ENCODE results near the gene KCNA3. TPM values are rescaled to one million over a fixed set of nuclear protein-coding genes. Genes with fewer than 3 reads are reported as not detected.
A peak's percentile ranks its signal among the peaks of the same experiment; 100 is the strongest.

The KCNA3 gene
- total and polyA plus RNA-seq, 2 of the 4 experiments (the other 2 are of a cell fraction) = under 0.01 to 0.09 TPM

- H3K4me1 ChIP-seq (ENCODE audit: control insufficient read depth, insufficient read depth, low read length) = 0 out of 2 replicates have a peak, but pooled peaks cover 2% of the 10 kb centered on the region
- no peak overlapping the region for H2AK9ac ChIP-seq (replicated peaks; ENCODE audit: low read depth, low read length, poor library complexity)
- no peak overlapping the region for H3K56ac ChIP-seq (ENCODE audit: extremely low read depth, insufficient read depth, low read length)
- no peak overlapping the region for H3K14ac ChIP-seq (replicated peaks; ENCODE audit: low read depth, low read length)
- no peaks in the 10 kb centered on the region for H3K36me3 ChIP-seq (ENCODE audit: control insufficient read depth, insufficient read depth, low read length)
- H3K18ac ChIP-seq (ENCODE audit: low read depth, low read length) = no peak overlapping the region
- H4K20me1 ChIP-seq (ENCODE audit: insufficient read depth, low read length) = no peaks in the 10 kb centered on the region
- no peak overlapping the region for H3K27ac ChIP-seq (ENCODE audit: insufficient read depth, low read length)
- no peak overlapping the region for H3K4ac ChIP-seq (ENCODE audit: low read depth, low read length)
- peaks cover 4% of the 10 kb centered on the region; the same call in 1 of the 2 replicates for H3K27me3 ChIP-seq (ENCODE audit: control insufficient read depth, insufficient read depth, low read length)
- no peak overlapping the region for H2BK20ac ChIP-seq (ENCODE audit: low read depth, low read length)
- H3K79me1 ChIP-seq (ENCODE audit: low read depth in 1 of 2, low read length in 2 of 2) = no peaks in the 10 kb centered on the region
- H2BK120ac ChIP-seq (ENCODE audit: low read depth, low read length) = no peak overlapping the region
- dilution Hi-C loops (cut with HindIII; ENCODE audit: low sequenced_read_pairs, unreplicated experiment) (no loop called here), in situ Hi-C loops (cut with MboI; ENCODE audit: low sequenced_read_pairs) (no loop called here), intact Hi-C loops (cut with micrococcal nuclease) (no loop called here)
- H3K9ac ChIP-seq (ENCODE audit: low read depth, low read length) = no peak overlapping the region
- no peak for TF ChIP-seq MXI1 (IDR thresholded peaks at IDR 0.05; ENCODE audit: borderline replicate concordance, low read depth, low read length)
- TF ChIP-seq, protein P1, sequence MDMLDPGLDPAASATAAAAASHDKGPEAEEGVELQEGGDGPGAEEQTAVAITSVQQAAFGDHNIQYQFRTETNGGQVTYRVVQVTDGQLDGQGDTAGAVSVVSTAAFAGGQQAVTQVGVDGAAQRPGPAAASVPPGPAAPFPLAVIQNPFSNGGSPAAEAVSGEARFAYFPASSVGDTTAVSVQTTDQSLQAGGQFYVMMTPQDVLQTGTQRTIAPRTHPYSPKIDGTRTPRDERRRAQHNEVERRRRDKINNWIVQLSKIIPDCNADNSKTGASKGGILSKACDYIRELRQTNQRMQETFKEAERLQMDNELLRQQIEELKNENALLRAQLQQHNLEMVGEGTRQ (IDR thresholded peaks at IDR 0.05; ENCODE audit: low read depth, low read length) = no peak
- peak; percentile 32; the same call in 1 of the 2 replicates for TF ChIP-seq NFE2L2 (IDR thresholded peaks at IDR 0.05; ENCODE audit: low read depth, low read length)
- H4K5ac ChIP-seq (ENCODE audit: low read depth, low read length) = no peak overlapping the region
- H2AK5ac ChIP-seq (ENCODE audit: low read depth, low read length) = no peak overlapping the region
- ChIA-PET CTCF (no interaction called here), POLR2A (ENCODE audit: unreplicated experiment) (no interaction called here)
- BruUV-seq (replicated peaks) = no TSS peak
- no peak overlapping the region for H3K4me2 ChIP-seq (ENCODE audit: low read depth, low read length)
- H3K4me3 ChIP-seq (ENCODE audit: insufficient read depth, low read depth, low read length) = no peak overlapping the region
- ATAC-seq (ENCODE audit: low read depth) (no peak), DNase-seq (peak; percentile 47)
- no peaks in the 10 kb centered on the region for H3K9me3 ChIP-seq (ENCODE audit: control insufficient read depth, insufficient read depth, low read length)
- H4K91ac ChIP-seq (ENCODE audit: insufficient read depth, low read depth, low read length) = no peak overlapping the region
- 27% methylated on average over 1 of the region's 2 CpGs; no CpG with 5 or more reads in 1 of the 2 experiments for WGBS, 2 experiments (ENCODE audit: extremely low coverage in 2 of 2, insufficient read length in 1 of 2)
- no peak overlapping the region for H2BK5ac ChIP-seq (ENCODE audit: low read depth, low read length, poor library complexity, severe bottlenecking)
- H4K8ac ChIP-seq (ENCODE audit: low read depth in 2 of 2, low read length in 2 of 2) = no peak overlapping the region
- no peak overlapping the region for H2BK15ac ChIP-seq (ENCODE audit: low read depth, low read length)
- H3K23ac ChIP-seq (ENCODE audit: low read depth, low read length) = no peak overlapping the region
- H3K9me1 ChIP-seq (ENCODE audit: insufficient read depth, low read length) = no peaks in the 10 kb centered on the region
- no peak overlapping the region for H2AFZ ChIP-seq (replicated peaks; ENCODE audit: low read length, poor library complexity)
Observed at GRCh38 chr1:110639724-110640386, 34.9 kb downstream of the KCNA3 start.
